HuH-7.5 (cell line): ENCODE data around the gene HACL1.

Experiments
- DNase-seq: peaks from one replicate; pipeline ENCODE4 v3.0.0; 2011; ENCODE audit warnings: low spot score

The HACL1 gene

DNA sequence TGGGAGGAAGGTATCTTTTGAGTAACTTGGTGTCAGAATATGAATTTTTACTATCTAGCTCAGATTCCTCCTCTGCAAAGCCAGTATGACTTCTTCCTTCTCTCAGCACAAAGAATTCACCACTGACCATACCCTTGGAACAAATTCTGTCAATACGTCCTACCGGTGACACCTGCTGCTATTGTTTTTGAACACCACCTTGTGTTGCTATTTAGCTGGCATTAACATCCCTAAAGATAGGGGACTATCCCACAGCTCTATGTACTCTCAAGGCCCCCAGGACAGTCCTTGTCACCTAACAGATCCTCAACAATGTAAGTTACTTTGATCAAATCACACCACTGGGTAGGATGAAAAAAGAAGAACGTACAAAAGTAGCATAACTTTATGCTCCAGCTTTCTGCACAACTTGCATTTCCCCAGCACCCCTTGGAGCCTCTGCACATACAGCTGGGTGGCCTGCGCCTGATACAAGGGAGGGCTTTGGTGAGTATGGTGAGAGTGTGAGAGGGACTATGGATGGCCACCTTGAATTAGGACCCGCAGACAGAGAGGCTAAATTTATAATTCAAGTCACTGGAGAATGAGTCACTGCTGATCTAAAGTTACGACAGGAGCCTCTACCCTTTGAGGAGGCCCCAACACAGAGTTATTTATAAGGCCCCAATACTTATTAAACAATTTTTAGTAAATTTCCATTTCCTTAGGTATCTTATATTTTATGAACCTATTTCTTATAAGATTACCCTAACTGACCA, 77.5 kb downstream of the HACL1 start:
- no peak for DNase-seq

DNA sequence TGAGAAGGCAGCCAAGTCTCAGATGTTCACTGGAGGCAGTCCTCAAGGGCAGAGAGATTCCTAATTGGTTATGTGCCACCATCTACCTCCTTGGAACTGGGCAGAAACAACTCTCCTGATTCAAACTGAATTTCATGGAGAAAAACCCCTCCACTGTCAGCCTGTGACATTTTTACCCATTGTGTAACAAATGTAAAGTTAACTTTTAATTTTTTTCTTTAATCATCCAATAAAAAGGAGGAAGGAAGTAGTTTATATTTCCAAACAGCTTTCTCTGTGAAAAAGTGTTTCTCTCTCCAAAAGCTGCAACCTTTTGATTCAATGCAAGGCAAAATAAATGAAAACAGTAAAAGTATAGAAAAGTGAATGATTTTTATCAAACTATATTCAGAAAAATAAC, 79.4 kb downstream of the HACL1 start:
- no peak for DNase-seq

DNA sequence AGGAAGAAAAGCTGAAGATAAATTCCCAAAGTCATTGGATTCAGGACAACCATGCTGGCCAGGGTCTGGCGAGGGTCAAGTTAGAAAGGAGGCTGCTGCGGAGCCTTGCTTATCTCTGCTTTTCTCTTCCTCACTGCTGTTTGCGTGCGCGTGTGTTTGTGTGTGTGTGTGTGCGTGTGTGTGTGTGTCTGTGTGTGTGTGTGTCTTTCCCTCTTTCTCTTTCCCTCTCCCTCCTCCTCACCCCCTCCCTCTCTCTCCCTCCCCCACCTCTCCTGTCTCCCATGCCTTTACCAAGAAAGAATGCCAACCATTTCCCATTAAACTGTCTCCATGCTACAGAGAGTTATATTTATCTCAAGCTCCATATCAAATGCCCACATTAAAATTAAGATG, 79.8 kb downstream of the HACL1 start, which contains the start of gene COLQ:
Gene COLQ (minus strand): TSS at position 134 of the 393 bp plus-strand sequence. CDS start 81 bp downstream, at position 53.
- DNase-seq = no peak

DNA sequence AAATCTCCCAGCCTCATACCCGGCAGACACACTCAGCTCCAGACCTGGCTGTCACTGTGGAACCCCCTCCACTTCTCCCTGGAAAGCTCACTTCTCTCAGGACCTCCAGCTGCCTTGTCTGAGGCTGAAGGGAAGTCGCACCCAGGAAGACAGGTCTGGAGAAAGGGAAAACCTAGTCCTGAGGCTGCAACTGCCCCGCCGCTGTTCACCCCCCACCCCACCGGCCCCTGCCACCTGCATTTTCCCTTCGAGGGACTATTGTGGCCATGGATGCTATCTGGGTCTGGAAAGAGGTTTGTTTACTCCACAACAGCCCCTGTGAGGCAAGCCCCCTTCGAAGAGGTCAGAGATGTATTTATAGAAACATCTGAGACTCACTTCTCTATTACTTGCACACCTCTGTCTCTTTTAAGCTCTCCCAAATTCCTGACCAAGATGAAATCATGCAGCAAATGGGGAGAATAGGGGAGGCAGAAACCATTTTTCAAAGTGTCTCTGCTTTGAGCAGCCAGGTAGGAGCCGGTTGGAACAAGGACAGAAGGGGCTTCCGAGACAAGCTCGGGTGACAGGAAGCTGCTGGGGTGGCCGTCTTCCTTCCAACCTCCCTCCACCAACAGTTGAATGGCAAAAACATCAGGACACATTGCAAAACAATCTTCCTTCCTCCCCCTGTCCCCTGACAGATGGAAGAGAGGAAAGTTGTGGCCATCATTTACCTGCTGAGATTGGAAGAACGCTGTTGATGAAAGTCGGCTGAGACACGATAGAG, 80.4 kb downstream of the HACL1 start:
- DNase-seq = no peak

DNA sequence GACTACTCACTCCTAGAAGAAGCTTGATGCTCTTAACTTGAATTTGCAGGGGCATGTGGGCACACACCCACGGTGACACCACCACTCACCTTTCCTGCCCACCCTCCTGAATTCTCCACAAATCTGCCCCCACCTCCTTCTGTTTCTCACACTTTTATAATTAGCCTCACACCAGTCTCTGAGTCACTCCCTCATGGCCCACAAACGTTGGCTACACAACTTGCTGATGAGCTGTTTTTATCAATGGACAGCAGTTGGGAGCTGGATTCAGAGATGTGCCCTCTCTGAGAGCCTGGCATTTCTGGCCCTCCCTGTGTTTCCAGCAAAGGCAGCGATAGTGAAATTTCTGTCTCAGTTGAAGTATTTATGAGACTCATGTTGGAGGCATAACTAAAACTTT, 81.2 kb downstream of the HACL1 start:
- no peak for DNase-seq

DNA sequence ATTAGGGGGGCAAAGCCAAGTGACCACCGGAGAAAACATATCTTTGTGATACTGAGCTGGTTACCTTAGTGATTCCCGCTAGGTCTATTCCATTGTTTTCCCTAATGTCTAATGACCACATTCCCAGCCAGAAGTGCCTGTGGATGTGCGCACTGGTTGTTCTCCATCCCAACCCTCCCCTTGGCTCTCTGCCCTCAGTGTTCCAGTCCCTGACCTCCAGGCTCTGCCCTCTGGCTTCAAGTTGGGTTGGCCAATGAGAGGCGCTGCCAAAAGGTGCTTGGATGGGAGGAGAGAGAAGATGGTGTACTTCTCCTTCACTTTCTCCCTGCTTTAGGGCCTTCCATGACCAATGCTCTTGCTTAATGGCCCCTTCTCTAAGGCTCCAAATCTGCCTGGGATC, 82.3 kb downstream of the HACL1 start:
- DNase-seq = no peak

DNA sequence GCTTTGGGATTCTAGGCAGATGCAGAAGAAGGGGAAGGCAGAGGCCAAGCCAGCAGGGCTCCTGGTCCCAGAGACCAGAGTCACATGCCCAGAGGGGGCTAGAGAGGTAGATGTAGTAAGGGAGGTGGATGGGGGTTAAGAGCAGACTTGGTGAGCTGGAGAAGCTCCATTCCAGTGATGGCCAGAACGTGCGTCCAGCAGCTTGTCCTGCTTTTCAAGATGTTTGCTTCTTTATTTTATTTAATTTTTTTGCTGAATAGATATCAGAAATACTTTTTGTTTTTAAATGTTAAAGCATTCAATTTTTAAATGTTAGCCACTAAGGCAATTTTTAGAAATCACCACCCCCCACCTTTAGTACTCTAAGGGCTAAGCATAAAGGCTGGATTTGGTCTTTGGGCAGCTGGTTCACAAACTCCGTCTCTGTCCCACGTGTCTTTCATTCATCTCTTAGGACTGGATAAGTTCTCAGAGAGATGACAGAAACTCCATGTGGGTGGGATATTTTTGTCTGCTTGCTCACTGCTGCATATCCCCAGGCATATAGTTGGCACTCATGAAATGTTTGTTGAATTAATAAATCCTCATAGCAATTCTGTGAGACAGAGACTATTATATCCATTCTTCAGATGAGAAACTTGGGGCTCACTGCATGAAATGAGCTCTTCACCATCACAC, 86.6 kb downstream of the HACL1 start:
- no peak for DNase-seq

DNA sequence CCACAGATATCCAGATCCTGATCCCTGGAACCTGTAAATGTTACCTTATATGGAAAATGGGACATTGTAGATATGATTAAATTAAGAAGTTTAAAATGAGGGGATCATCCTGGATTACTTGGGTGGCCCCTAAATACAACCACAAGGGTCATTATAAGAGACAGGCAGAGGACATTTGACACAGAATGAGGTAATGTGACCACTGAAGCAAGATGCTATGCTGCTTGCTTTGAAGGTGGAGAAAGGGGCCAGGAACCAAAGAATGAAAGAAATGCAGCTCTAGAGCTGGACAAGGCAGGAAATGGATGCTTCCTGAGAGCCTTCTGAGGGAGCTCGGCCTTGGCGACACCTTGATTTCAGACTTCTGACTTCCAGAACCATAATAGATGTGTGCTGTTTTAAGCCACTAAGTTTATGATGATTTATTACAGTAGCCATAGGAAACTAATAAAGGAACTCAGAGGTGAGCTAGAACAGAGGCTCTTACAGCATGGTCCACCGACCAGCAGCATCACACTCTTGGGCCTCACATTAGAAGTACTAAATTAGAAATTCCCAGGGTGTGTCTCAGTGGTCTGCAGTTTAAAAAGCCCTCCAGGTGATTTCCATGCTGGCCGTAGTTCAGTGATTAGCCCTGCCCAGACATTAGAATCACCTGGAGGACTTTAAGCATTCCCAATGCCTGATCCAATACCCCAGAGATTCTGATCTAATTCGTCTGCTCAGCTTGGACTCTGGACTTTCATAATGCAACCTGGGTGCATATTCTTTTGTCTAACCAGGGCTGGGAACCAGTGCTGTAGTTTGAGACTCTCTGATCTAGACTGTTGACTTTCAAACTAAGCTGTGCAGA, 87.3 kb downstream of the HACL1 start:
- no peak for DNase-seq

DNA sequence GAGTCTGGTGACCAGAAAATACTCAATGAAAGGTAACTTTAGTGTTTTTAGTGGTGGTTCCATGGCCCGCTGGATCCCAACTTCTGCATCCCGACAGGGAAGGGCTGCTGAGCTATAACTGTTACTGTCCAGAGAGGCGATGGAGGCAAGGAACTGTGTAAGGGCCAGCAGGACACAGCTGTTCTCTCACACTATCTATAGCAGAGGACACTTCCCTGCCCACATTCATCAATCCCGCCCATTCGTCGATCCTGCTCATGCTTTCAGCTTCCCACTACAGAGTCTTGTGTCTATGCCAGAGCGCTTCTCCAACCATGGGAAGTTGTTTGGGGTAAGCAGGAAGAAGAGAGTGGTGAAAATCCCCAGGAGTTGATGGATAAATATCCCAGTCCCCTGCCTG, 88.3 kb downstream of the HACL1 start:
- DNase-seq = no peak

DNA sequence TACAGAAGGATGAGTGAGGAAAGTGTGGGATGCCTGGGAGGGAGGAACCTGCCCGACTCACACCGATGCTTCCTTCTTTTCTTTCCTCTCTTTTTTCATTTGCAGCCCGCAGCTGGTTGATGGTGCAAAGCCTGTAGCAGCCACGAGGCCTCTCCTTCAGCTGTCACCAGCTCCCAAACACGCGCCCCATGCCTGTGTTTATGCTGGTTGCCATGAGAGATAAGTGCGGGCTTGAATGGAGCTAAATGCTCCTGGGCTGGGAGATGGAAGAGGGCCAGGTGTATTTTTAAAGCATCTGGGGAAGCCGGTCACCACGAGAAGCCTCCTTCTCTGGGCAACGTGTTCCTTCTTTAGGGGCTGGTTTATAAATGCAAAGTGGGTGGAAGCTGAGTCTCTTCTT, 89.2 kb downstream of the HACL1 start:
- DNase-seq = no peak

DNA sequence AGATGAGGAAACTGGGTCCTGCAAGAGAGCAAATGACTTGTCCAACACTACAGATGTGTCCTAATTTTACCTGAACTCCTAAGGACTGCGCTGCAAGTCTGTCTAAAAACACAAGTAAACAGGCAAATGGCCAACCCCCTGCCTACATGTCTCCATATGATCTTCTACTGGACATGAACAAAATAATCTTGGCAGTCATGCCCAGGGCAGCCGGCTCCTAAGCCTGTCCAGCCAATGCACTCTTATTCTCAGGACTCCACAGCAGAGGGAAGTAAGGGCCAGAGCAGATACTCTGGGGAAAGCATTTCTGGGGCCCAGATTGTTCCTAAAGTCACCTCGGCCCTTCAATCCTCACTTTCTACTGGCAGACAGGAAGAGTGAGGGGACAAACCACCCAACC, 90.2 kb downstream of the HACL1 start:
- no peak for DNase-seq
